HG03565 (cell line): ENCODE results near the gene PRDX2.

ENCODE experiments used
- ATAC-seq: cut with Tn5 transposase; IDR thresholded peaks from one replicate; pipeline ENCODE4 v1.9.1; 2021; ENCODE audit warnings: mild to moderate bottlenecking, moderate library complexity; ENCODE audit not compliant: unreplicated experiment

The PRDX2 gene

DNA sequence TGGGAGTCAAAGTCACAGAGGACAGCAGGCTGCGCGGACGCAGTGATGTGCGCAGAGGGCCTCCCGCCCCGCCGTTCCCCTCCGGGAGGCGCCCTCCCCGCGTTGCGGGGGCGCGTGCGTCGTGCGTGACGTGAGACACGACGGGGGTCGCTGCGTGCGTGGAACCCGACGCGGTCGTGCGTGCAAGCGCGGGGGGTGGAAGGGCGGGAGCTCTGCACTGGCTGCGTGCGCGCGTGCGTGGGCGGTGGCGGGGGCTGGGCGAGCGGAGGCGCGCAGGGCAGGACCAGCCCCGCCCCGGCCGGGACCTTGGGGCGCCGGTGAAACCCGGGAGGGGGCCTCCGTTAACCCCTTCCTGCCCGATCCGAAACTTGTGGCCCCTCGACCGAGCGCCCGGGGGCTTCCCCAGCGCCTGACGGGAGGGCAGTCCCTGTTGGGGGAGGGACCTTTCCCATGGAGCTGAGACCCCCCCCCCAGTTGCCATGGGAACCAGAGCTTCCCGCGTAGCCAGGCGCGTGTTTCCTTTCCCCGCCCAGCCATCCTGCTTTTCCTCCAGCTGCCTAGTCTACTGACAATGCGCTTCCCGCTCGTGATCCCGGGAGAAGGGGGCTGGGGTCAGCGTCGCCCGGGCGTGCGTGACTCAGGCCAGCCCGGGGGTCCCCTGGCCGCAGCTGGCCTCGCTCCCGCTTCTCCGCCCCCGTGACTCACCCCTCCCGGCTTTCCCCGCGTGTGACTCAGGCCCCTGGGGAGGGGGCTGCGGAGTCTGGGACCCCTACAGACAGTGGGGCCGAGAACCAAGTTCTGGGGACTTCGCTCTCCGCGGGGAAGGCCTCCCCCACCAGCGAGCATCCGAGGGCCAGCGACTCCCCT is 18.9 kb downstream of the PRDX2 start:
- peak; percentile 27 for ATAC-seq

DNA sequence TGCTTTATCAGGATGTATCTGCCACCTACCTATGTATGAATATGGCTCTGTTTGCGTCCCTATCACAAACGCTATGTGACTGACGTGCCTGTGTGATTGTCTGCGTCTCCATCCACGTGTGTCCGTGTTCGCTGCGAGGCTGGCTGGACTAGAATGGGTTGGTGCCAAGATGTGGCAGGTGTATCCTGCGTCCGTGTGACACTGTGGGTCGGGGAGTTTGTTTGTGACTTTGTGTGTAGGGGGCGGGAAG is 19.5 kb downstream of the PRDX2 start:
- peak; percentile 20 for ATAC-seq

DNA sequence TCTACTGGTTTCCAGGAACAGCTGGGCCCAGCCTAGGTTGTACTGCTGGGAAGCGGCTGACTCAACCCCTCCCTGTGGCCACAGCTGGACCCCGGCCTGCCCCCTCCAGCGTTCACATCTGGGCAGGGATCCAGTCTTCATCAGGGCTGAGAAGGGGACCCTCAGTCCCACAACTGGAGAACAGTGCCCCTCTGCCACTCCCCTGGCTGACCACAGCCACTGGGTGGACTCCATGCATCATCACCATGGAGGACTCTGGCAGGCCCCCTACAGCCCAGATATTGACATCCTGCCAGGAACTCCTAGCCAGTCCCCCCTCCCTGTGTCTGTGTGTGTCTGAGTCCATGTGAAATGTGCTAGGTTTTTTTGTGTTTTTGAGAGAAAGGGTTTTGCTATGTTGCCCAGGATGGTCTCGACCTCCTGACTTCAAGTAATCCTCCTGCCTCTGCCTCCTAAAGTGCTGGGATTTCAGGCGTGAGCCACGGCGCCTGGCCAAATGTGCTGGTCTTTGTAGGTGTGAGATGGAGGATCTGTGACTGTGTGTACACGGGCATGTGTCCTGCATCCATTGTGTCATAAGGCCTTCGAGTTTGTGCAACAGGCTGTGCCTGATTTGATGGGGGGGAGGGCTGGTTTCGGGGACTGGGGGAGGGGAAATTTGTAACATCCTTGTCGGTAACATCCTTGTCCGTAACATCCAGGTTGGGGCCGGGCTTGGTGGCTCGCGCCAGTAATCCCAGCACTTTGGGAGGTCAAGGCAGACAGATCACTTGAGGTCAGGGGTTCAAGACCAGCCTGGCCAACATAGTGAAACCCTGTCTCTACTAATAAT is 22.2 kb downstream of the PRDX2 start:
- no peak for ATAC-seq

GRCh38 chr19:12778905-12779161 is 22.8 kb downstream of the PRDX2 start:
- ATAC-seq = no peak

DNA sequence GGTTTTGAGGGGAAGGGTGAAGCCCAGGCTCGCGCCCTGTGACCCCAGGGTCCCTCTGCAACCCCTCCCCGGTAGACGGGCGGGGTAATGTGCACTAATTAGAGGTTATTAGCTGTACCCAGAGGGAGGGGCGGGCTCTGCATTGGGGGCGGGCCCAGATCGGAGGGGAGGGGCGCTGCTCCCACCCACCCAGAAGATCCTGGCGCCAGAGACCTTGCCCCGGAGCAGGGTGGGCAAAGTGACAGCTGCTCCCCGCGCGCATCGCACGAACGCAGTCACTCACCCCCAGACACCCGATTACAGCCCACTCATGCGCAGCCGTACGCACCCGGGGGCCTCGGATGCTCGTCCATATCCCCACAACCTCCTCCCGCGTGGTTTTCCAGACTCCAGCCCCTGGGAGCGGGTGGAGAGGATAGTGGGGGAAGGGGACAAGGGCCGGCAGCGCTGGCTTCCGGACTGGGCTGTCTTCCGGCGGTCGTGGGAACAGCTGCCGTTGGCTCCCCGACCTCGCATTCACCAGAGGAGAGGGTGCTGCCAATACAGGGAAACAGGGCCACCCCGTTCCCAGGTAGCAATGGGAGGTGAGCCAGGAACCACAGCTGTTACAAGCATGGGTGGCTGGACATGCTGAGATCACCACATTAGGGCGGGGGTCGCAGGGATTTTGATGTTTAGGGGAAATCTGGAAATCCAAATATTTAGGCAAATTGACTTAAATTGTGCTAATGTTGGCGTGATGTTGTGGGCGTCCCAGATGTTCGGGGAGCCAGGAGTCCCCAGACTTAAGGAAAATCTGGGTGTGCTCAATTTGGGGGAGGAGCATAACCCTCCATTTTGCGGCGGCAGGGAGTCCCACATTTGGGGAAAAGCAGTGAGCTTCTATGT is 23.3 kb downstream of the PRDX2 start:
- ATAC-seq = no peak

- no peak for ATAC-seq
Observed at GRCh38 chr19:12777217-12778016, 24.2 kb downstream of the PRDX2 start.

DNA sequence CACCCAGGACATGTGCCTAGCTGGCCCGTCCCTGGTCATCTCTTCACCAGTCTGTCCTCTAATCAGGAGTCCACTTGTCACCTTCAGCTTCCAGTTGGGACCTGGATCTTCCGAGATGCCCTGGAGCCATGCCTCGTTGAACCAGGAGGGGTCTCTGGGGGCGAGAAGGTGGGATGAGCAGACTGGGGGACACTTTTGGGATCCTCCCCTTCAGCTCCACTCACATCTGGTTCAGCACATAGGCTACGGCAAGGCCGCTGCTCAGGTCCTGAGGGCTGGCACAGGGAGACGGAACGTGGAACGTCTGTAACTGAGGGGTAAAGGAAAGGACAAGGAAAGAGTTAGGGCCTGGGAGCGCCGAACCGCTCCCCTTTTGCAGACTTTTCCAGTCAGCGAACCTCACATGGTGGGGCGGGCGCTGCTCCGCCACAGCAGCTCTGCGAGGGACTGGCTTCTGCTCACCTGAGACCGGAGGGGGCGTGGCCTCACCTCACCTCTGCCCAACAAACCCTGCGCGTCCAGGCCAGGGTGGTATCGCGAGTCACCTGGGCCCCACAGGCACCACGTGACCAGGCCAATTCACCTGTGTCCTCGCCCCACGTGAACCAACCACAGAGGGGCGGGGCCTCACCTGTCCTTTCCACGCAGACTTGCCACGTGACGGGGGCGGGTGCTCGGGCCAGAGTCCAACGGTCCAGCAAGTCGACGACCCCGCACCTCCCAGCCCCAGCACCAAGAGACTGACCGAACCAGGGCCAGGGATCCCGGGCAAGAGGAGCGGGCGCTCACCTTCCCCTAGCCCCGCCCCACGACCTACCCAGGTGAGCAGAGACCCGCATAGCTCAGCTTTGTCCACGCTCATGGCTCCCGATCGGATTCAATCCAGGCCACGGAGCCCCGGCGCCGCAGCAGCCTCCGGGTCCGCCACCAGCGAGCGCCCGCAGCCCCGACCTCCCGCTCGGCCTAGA is 26.7 kb downstream of the PRDX2 start, which contains the start of gene HOOK2:
TSS of gene HOOK2 (minus strand) at position 965 of the 968 bp plus-strand sequence. CDS start at position 862, 103 bp downstream.
- no peak for ATAC-seq

DNA sequence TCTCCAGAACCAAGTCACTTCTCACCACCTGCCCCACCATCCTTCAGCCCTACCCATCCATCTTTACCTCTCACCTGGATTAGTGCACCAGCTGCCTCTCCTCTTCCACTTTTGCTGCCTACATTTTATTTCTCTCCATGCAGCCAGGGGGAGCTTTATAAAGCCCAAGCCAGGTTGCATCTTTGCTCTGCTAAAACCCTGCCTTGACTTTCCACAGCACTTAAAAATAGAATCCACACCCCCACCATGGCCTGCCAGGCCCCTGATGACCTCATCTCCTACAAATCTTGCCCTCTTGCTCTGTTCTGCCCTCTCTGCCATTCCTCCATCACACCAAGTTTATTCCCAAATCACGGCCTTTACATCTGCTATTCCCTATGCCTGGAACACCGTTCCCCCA is 28.0 kb downstream of the PRDX2 start:
- no peak for ATAC-seq

GRCh38 chr19:12772323-12772722 is 29.3 kb downstream of the PRDX2 start:
- no peak for ATAC-seq

DNA sequence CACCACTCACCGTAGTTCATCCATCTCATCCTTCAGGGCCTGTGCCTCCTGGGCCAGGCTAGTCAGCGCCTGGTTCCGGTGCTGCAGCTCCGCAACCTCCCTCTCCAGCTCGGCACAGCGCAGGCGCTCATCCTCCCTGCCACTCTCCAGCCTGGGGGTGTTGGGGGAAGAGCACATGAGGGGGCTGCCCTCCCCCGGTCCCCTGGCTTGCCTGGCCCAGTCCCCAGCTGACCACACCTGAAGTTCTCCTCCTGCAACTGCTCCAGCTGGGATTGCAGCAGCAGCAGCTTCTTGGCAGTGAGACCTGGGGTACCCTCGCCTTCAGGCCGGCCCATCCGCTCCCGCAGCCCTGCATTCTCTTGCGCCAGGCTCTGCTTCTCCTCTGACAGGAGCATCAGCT is 30.7 kb downstream of the PRDX2 start:
- ATAC-seq = no peak

- no peak for ATAC-seq
Observed at GRCh38 chr19:12769689-12770088, 31.9 kb downstream of the PRDX2 start.

DNA sequence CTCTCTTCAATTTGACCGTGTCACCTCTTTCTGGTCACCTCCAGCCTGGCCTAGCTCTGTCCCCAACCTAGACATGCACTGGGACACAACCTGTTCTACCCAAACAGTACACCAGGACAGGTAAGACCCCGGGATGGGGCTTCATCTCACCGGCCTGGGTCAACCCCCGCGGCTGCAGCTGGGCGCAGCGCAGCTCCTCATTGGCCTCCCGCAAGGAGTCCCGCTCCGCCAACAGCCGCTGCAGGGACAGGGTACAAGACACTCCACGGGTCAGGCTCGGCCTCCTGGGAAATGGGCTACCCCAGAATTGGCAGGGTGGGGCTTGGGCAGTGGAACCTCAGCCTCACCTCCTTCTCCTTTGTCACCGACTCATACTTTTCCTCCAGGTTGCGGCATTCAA is 33.9 kb downstream of the PRDX2 start:
- no peak for ATAC-seq

DNA sequence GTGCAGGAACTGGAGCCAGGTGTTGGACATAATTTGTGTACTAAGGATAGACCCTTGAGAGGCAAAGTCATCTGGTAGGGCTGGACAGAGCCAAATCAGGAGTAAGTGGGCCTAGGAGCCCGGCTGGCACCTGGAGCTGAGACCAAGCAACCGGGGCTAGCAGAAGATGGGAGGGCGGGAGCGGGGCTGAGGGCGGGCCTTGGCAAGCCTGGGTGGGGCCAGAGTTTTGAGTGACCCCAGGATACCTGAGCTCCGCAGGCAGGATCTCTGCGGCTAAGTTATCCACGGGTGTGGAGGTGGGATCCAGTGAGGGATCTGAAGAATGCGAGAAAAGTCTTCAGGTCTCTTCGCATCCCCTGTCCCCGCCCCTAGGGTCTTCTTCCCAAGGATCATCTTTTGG is 34.5 kb downstream of the PRDX2 start:
- no peak for ATAC-seq

DNA sequence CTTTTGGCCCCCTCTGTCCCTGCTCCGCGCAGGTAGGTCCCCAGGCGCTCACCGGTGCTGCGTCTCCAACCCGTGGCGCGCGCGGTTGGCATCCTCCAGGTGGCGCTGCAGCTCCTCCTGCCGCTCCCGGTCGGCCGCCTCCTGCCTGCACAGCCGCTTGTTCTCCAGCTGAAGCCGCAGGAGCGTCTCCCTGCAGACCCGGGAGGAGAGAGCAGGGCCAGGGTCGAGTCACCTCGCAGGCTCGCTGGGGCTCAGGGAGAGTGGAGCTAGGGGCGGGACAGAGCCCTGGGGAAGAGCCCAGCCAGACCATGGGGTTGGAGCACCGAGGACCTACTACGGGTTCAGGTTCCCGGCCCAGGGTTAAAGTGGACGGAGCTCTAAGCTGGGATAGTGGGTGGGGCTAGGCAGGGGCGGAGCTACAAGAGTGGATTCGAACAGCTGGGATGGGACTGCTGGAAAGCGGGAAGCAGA is 35.5 kb downstream of the PRDX2 start:
- ATAC-seq = no peak

GRCh38 chr19:12764698-12765097 is 36.9 kb downstream of the PRDX2 start:
- no peak for ATAC-seq

- ATAC-seq = no peak
Observed at GRCh38 chr19:12763100-12763499, 38.5 kb downstream of the PRDX2 start.

GRCh38 chr19:12759686-12760085 is 41.9 kb downstream of the PRDX2 start:
- ATAC-seq = no peak

DNA sequence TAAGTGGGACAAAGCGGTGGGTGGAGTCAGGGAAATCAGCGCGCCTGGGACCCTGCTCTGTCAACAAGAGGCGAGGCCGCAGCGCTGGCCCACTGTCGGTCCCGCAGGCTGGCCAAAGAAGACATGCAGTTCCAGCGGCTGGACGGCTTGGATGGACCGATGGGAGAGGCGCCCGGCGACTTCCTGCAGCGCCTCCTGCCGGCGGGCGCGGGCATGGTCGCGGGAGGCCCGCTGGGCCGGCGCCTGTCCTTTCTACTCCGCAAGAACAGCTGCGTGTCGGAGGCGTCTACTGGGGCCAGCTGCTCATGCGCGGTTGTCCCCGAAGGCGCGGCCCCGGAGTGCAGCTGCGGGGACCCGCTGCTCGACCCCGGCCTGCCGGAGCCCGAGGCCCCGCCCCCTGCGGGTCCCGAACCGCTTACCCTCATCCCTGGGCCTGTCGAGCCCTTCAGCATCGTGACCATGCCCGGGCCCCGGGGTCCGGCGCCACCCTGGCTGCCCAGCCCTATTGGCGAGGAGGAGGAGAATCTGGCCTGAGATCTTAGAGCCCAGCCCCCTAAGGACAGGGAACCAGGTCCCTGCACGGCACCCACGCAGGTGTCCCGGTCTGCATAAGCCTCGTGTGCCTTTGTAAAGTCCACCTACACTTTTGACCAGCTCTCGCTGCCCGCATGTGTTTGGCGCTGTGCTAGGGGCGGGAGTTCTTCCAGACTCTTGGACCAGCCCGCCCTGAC is 43.9 kb downstream of the PRDX2 start:
- ATAC-seq = no peak
